ENCODE data around the gene SLIT3. TPM values are rescaled to one million over a fixed set of nuclear protein-coding genes. Genes with fewer than 3 reads are reported as not detected.

Gene SLIT3
- total and polyA plus RNA-seq, 9 of the 15 experiments (the other 6 are each of a cell fraction or from before 2014, with no cell fraction given), result 0.01 to 0.04 TPM; not detected in 7

GRCh38 chr5:169168280-169168679 is 132.7 kb downstream of the SLIT3 start:
- DNase-seq (ENCODE audit: extremely low read depth in 1 of 4, low spot score in 3 of 4) (no peak), ATAC-seq (no peak), FAIRE-seq (no peak)
- Histone ChIP-seq H3K4me3 (no peak overlapping the region), H3K4me1 (replicated peaks in 1 of 2; ENCODE audit: control insufficient read depth in 2 of 2, insufficient read depth in 2 of 2, low read length in 2 of 2) (no peaks in the 10 kb centered on the region; a peak in 1 of 5 replicates), H3K79me2 (ENCODE audit: control insufficient read depth, insufficient read depth, low read length) (no peaks in the 10 kb centered on the region), H2AFZ (ENCODE audit: low read depth, low read length) (no peak overlapping the region), H3K4me2 (ENCODE audit: insufficient read depth, low read length) (no peak overlapping the region), H3K9me1 (ENCODE audit: control insufficient read depth, insufficient read depth, low read length) (no peaks in the 10 kb centered on the region), H3K27ac (ENCODE audit: extremely low read depth, low read depth, low read length) (no peak overlapping the region), H3K36me3 (ENCODE audit: control insufficient read depth, insufficient read depth, low read length) (no peaks in the 10 kb centered on the region), H4K20me1 (replicated peaks; ENCODE audit: control insufficient read depth, insufficient read depth, low read length) (no peaks in the 10 kb centered on the region), H3K9me3 (replicated peaks; ENCODE audit: control insufficient read depth, insufficient read depth, low read depth, low read length) (no peaks in the 10 kb centered on the region), H3K9ac (ENCODE audit: insufficient read depth in 1 of 2, low read depth in 2 of 2, low read length in 2 of 2) (no peak overlapping the region), H3K27me3 (ENCODE audit: control insufficient read depth in 2 of 2, insufficient read depth in 2 of 2, low read length in 2 of 2) (peaks cover 0 to 11% of the 10 kb centered on the region in 2 experiments; a peak in 3 of 5 replicates)
- BruUV-seq (replicated peaks), result no TSS peak
- 0% methylated on average over 3 of the region's 3 CpGs for WGBS (ENCODE audit: insufficient coverage, low coverage, missing lambda C conversion rate)
- POLR2A ChIA-PET, result no interaction called here
- in situ Hi-C loops (cut with MboI) (no loop called here), intact Hi-C loops (cut with micrococcal nuclease) (no loop called here)
- TF ChIP-seq, protein P1, sequence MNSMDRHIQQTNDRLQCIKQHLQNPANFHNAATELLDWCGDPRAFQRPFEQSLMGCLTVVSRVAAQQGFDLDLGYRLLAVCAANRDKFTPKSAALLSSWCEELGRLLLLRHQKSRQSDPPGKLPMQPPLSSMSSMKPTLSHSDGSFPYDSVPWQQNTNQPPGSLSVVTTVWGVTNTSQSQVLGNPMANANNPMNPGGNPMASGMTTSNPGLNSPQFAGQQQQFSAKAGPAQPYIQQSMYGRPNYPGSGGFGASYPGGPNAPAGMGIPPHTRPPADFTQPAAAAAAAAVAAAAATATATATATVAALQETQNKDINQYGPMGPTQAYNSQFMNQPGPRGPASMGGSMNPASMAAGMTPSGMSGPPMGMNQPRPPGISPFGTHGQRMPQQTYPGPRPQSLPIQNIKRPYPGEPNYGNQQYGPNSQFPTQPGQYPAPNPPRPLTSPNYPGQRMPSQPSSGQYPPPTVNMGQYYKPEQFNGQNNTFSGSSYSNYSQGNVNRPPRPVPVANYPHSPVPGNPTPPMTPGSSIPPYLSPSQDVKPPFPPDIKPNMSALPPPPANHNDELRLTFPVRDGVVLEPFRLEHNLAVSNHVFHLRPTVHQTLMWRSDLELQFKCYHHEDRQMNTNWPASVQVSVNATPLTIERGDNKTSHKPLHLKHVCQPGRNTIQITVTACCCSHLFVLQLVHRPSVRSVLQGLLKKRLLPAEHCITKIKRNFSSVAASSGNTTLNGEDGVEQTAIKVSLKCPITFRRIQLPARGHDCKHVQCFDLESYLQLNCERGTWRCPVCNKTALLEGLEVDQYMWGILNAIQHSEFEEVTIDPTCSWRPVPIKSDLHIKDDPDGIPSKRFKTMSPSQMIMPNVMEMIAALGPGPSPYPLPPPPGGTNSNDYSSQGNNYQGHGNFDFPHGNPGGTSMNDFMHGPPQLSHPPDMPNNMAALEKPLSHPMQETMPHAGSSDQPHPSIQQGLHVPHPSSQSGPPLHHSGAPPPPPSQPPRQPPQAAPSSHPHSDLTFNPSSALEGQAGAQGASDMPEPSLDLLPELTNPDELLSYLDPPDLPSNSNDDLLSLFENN (IDR thresholded peaks at IDR 0.05; ENCODE audit: low read depth in 2 of 2, low read length in 2 of 2), result no peak
- no peak for TF ChIP-seq STAT5B (CRISPR knock-in tag; IDR thresholded peaks at IDR 0.05)
- CTCF ChIA-PET (ENCODE audit: low intra/inter-chr PET ratio), result no interaction called here
